Esophagus (tissue), 2 donors: ENCODE data around the gene FRMPD3. TPM values are rescaled to one million over a fixed set of nuclear protein-coding genes. Genes with fewer than 3 reads are reported as not detected.

Experiments used
- H3K27ac ChIP-seq, 2 donors: one replicate each; pipeline ENCODE4 v1.5.1; 2013; ENCODE audit warnings: low read depth in 2 of 2, mild to moderate bottlenecking in 2 of 2, inconsistent platforms in 1 of 2, low read length in 1 of 2, moderate library complexity in 1 of 2
- H3K27me3 ChIP-seq, 2 donors: one replicate each; pipeline ENCODE4 v1.6.1; 2013; ENCODE audit warnings: low read length in 2 of 2, control low read depth in 1 of 2, mild to moderate bottlenecking in 1 of 2; ENCODE audit not compliant: insufficient read depth in 2 of 2, control insufficient read depth in 1 of 2
- H3K36me3 ChIP-seq, 2 donors: one replicate each; pipeline ENCODE4 v1.6.1; 2013; ENCODE audit warnings: low read length in 1 of 2; ENCODE audit not compliant: control insufficient read depth in 2 of 2, insufficient read depth in 2 of 2
- H3K4me1 ChIP-seq, 2 donors: one replicate each; pipeline ENCODE4 v1.6.1; 2013; ENCODE audit warnings: low read length in 1 of 2; ENCODE audit not compliant: control insufficient read depth in 2 of 2, insufficient read depth in 2 of 2
- H3K4me3 ChIP-seq, 2 donors: one replicate each; pipeline ENCODE4 v1.5.1; 2013; ENCODE audit warnings: low read length in 2 of 2, mild to moderate bottlenecking in 2 of 2, low read depth in 1 of 2, moderate library complexity in 1 of 2
- H3K9me3 ChIP-seq, 2 donors: one replicate each; pipeline ENCODE4 v1.6.1; 2013; ENCODE audit warnings: mild to moderate bottlenecking in 2 of 2, low read depth in 1 of 2, low read length in 1 of 2, moderate library complexity in 1 of 2; ENCODE audit not compliant: control insufficient read depth in 2 of 2, insufficient read depth in 1 of 2
- WGBS, 2 donors: extraction: QIAGEN DNeasy Blood & Tissue Kit; methylation state at CpG; one replicate each; pipeline ENCODE4 v1.1.7; 2013; 5-methylcytosine and 5-hydroxymethylcytosine counted together
- polyA plus RNA-seq, 2 donors: library from polyadenylated mRNA; stranded (reverse); fragments of 200-250 nt; gene quantifications; one replicate each; pipeline ENCODE4 v1.2.3, GENCODE V29; 2013
- donor health status: healthy with polysubstance abuse.
- donor health status: Bipolar disorder and iron deficiency.

The FRMPD3 gene
- under 1 TPM; 0.02 to 0.04 TPM for polyA plus RNA-seq

- Histone ChIP-seq H3K4me1 (peaks cover 0 to 4% of the 10 kb centered on the region in 2 donors), H3K27ac (no peak within 1 kb of the TSS), H3K27me3 (peaks cover 0 to 3% of the 10 kb centered on the region in 2 donors), H3K36me3 (no peaks in the 10 kb centered on the region), H3K4me3 (peak within 1 kb of the TSS; percentile 29 to 45), H3K9me3 (no peaks in the 10 kb centered on the region)
- WGBS, 2 donors, result 1 to 25% methylated on average over 45 to 66 of the region's 69 CpGs
Measured at GRCh38 chrX:107448998-107449835, at the start of gene FRMPD3. Gene FRMPD3, plus strand, starts transcription at chrX:107449652. Its CDS starts 76,937 bp downstream, at chrX:107526589.

- H3K4me1 ChIP-seq, result no peaks in the 10 kb centered on the region
- H3K27me3 ChIP-seq, result peaks cover 0 to 17% of the 10 kb centered on the region in 2 donors
- whole genome bisulfite sequencing, 2 donors, result 74 to 79% methylated on average over 2 of the region's 2 CpGs
- H3K36me3 ChIP-seq, result no peaks in the 10 kb centered on the region
- H3K9me3 ChIP-seq, result no peaks in the 10 kb centered on the region
- no peak overlapping the region for H3K4me3 ChIP-seq
- no peak overlapping the region for H3K27ac ChIP-seq
Measured at GRCh38 chrX:107420571-107420970, 28.9 kb upstream of the FRMPD3 start.

DNA sequence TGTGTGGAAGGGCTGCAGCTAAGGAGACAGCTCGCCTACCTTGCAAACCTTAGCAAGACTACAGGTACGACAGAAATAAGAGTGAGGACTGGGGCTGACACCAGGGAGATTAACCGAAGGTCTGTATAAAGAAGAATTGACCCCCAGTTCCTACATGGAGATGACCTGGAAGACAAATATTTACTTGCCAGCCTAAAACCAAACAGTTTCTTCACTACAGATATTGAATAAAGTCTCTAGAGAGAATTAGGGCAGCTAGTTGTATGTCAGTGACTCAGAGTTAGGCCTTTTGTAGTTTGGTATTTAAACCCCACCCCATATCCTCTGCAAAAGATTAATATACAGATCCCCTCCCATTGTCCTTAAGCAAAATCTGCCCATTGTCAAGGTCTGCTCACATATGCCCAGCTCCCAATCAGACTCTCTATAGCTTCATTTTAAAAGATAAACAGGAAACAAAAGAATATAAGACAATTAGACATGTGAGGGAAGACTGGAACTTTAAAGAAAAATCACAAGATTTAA lies 28.1 kb upstream of the FRMPD3 start:
- Histone ChIP-seq H3K4me1 (no peaks in the 10 kb centered on the region), H3K27ac (no peak overlapping the region), H3K4me3 (no peak overlapping the region), H3K9me3 (no peaks in the 10 kb centered on the region), H3K36me3 (no peaks in the 10 kb centered on the region), H3K27me3 (peaks cover 0 to 17% of the 10 kb centered on the region in 2 donors)
- 62 to 70% methylated on average over 3 of the region's 3 CpGs for WGBS, 2 donors

- no peak overlapping the region for H3K27ac ChIP-seq
- no peaks in the 10 kb centered on the region for H3K27me3 ChIP-seq
- no peak overlapping the region for H3K4me3 ChIP-seq
- H3K4me1 ChIP-seq, result no peaks in the 10 kb centered on the region
- 54 to 59% methylated on average over 6 of the region's 6 CpGs for WGBS, 2 donors
- H3K36me3 ChIP-seq, result no peaks in the 10 kb centered on the region
- peaks cover 0 to 6% of the 10 kb centered on the region in 2 donors for H3K9me3 ChIP-seq
Measured at GRCh38 chrX:107429090-107429489, 20.4 kb upstream of the FRMPD3 start.

DNA sequence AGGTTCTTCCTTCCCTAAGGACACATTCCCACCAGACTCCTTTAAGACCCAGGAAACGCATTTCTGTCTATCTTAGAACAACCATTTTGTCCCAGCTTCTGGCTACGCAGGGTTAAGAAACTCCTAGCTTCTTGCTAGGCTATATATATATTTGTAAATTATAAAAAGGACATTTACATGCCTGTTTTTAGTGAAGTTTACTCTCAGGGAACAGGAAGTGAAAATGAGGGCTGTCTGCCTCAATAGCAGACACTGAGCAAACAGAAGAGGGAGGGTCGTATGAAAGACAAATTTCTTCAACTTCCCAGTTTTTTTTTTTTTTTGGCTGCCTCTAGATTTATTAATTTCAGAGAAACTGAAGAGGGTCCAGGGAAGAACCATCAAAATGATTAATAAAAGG lies 9.3 kb upstream of the FRMPD3 start:
- no peaks in the 10 kb centered on the region for H3K9me3 ChIP-seq
- no peaks in the 10 kb centered on the region for H3K4me1 ChIP-seq
- peaks cover 0 to 3% of the 10 kb centered on the region in 2 donors for H3K27me3 ChIP-seq
- H3K27ac ChIP-seq, result no peak overlapping the region
- 65 to 71% methylated on average over 3 of the region's 3 CpGs for WGBS, 2 donors
- H3K4me3 ChIP-seq, result no peak overlapping the region
- H3K36me3 ChIP-seq, result no peaks in the 10 kb centered on the region

GRCh38 chrX:107440692-107441091 lies 8.8 kb upstream of the FRMPD3 start:
- no peaks in the 10 kb centered on the region for H3K36me3 ChIP-seq
- no peaks in the 10 kb centered on the region for H3K9me3 ChIP-seq
- peaks cover 0 to 3% of the 10 kb centered on the region in 2 donors for H3K27me3 ChIP-seq
- no peak overlapping the region for H3K4me3 ChIP-seq
- WGBS, 2 donors, result 63 to 90% methylated on average over 5 of the region's 5 CpGs
- H3K27ac ChIP-seq, result no peak overlapping the region
- H3K4me1 ChIP-seq, result no peaks in the 10 kb centered on the region

- WGBS, 2 donors, result 40 to 43% methylated on average over 3 of the region's 3 CpGs
- Histone ChIP-seq H3K4me1 (no peaks in the 10 kb centered on the region), H3K36me3 (no peaks in the 10 kb centered on the region), H3K4me3 (no peak overlapping the region), H3K27me3 (peaks cover 0 to 3% of the 10 kb centered on the region in 2 donors), H3K9me3 (no peaks in the 10 kb centered on the region), H3K27ac (no peak overlapping the region)
Measured at GRCh38 chrX:107442914-107443527, 6.4 kb upstream of the FRMPD3 start.

- H3K27me3 ChIP-seq, result peaks cover 0 to 3% of the 10 kb centered on the region in 2 donors
- no peaks in the 10 kb centered on the region for H3K36me3 ChIP-seq
- H3K27ac ChIP-seq, result no peak overlapping the region
- 68 to 73% methylated on average over 3 of the region's 3 CpGs for WGBS, 2 donors
- H3K4me3 ChIP-seq, result no peak overlapping the region
- no peaks in the 10 kb centered on the region for H3K9me3 ChIP-seq
- H3K4me1 ChIP-seq, result peaks cover 0 to 4% of the 10 kb centered on the region in 2 donors
Measured at GRCh38 chrX:107445146-107445545, 4.3 kb upstream of the FRMPD3 start.

GRCh38 chrX:107445631-107446030 lies 3.8 kb upstream of the FRMPD3 start:
- H3K4me3 ChIP-seq, result no peak overlapping the region
- WGBS, 2 donors, result 91 to 97% methylated on average over 1 of the region's 1 CpG
- H3K36me3 ChIP-seq, result no peaks in the 10 kb centered on the region
- no peaks in the 10 kb centered on the region for H3K9me3 ChIP-seq
- peaks cover 0 to 4% of the 10 kb centered on the region in 2 donors for H3K4me1 ChIP-seq
- peaks cover 0 to 3% of the 10 kb centered on the region in 2 donors for H3K27me3 ChIP-seq
- no peak overlapping the region for H3K27ac ChIP-seq
